SK-N-SH (cell line): ENCODE measurements around the gene GATB. TPM values are rescaled to one million over a fixed set of nuclear protein-coding genes. Genes with fewer than 3 reads are reported as not detected.

Experiments
- CTCF ChIA-PET: fragments of 300-600, 350-600 bp; formaldehyde crosslinking; extraction: SDS; loops from one replicate; lab custom pipeline; 2021; lab: Yijun Ruan, JAX
- POLR2A ChIA-PET: fragments of 350-600 bp; sonication (Branson Sonifier 250); formaldehyde crosslinking; extraction: SDS; loops from one replicate; lab custom pipeline; 2020; ENCODE audit warnings: antibody characterized with exemption, inconsistent platforms; lab: Yijun Ruan, JAX
- DNase-seq: peaks from one replicate; pipeline ENCODE4 v3.0.0; 2012
- H2AFZ ChIP-seq: fragments of 200-600 bp; sonication (generic); 2 replicates; pipeline ENCODE4 v1.8.1; 2016; ENCODE audit warnings: antibody characterized with exemption, mild to moderate bottlenecking, low read depth
- H3F3A ChIP-seq: fragments of 200-600 bp; sonication (generic); replicated peaks from 2 replicates; pipeline ENCODE3; 2016; ENCODE audit warnings: antibody characterized with exemption, mild to moderate bottlenecking; ENCODE audit not compliant: insufficient read depth
- H3K27ac ChIP-seq, 2 experiments: fragments of 200-500 bp in 1 of 2; fragments of 200-600 bp in 1 of 2; sonication (Bioruptor generic) in 1 of 2; sonication (generic), shearing (Covaris generic) in 1 of 2; 2 replicates each; pipeline versions ENCODE4 v1.5.1 to v1.6.1; 2014 to 2016; ENCODE audit warnings: low read depth in 2 of 2, inconsistent platforms in 1 of 2, low read length in 1 of 2, mild to moderate bottlenecking in 1 of 2, mixed read lengths in 1 of 2
- H3K27me3 ChIP-seq: fragments of 200-600 bp; sonication (generic), shearing (Covaris generic); 2 replicates; pipeline ENCODE4 v1.6.1; 2016; ENCODE audit warnings: mixed run types; ENCODE audit not compliant: insufficient read depth
- H3K36me3 ChIP-seq, 2 experiments: fragments of 200-500 bp in 1 of 2; fragments of 200-600 bp in 1 of 2; sonication (Bioruptor generic) in 1 of 2; sonication (generic) in 1 of 2; replicated peaks in 1 of 2; 2 replicates each; pipeline versions ENCODE3 to v1.5.1; 2014 to 2016; ENCODE audit warnings: low read length in 1 of 2, mild to moderate bottlenecking in 1 of 2; ENCODE audit not compliant: insufficient read depth in 2 of 2, control insufficient read depth in 1 of 2
- H3K4me1 ChIP-seq, 2 experiments: fragments of 200-500 bp in 1 of 2; fragments of 200-600 bp in 1 of 2; sonication (Bioruptor generic) in 1 of 2; sonication (generic), shearing (Covaris generic) in 1 of 2; 2 replicates each; pipeline versions ENCODE4 v1.5.1 to v1.6.1; 2014 to 2016; ENCODE audit warnings: low read depth in 1 of 2, low read length in 1 of 2, mixed run types in 1 of 2; ENCODE audit not compliant: insufficient read depth in 2 of 2, control insufficient read depth in 1 of 2
- H3K4me2 ChIP-seq: fragments of 200-600 bp; sonication (generic), shearing (Covaris generic); 2 replicates; pipeline ENCODE4 v1.6.1; 2017; ENCODE audit warnings: mixed run types
- H3K4me3 ChIP-seq, 2 experiments: fragments of 200-500 bp in 1 of 2; fragments of 200-600 bp in 1 of 2; sonication (Bioruptor generic) in 1 of 2; sonication (generic), shearing (Covaris generic) in 1 of 2; 2 replicates each; pipeline versions ENCODE4 v1.5.1 to v1.8.1; 2014 to 2016; ENCODE audit warnings: low read depth in 2 of 2, inconsistent platforms in 1 of 2, low read length in 1 of 2, mild to moderate bottlenecking in 1 of 2, mixed read lengths in 1 of 2, moderate library complexity in 1 of 2
- H3K79me2 ChIP-seq: fragments of 200-600 bp; sonication (generic); 2 replicates; pipeline ENCODE4 v1.8.1; 2017; ENCODE audit warnings: mild to moderate bottlenecking; ENCODE audit not compliant: insufficient read depth
- H3K9ac ChIP-seq: fragments of 200-600 bp; sonication (generic); 2 replicates; pipeline ENCODE4 v1.6.1; 2017; ENCODE audit warnings: mixed run types
- H3K9me2 ChIP-seq: fragments of 200-600 bp; sonication (generic); 2 replicates; pipeline ENCODE4 v1.6.1; 2017; ENCODE audit warnings: mixed run types
- H3K9me3 ChIP-seq: fragments of 200-600 bp; sonication (generic); 2 replicates; pipeline ENCODE4 v1.6.1; 2017; ENCODE audit warnings: mixed run types, mild to moderate bottlenecking, moderate library complexity
- H4K20me1 ChIP-seq: fragments of 200-600 bp; sonication (generic); 2 replicates; pipeline ENCODE4 v1.6.1; 2017; ENCODE audit warnings: mild to moderate bottlenecking, mixed run types; ENCODE audit not compliant: insufficient read depth
- EP300 ChIP-seq, 2 experiments: IDR thresholded peaks; 2 replicates each; pipeline versions ENCODE4 v1.4.0 to v1.6.1; 2012; ENCODE audit warnings: borderline replicate concordance in 1 of 2, low read depth in 1 of 2, low read length in 1 of 2
- EZH2phosphoT487 ChIP-seq: fragments of 200-600 bp; sonication (generic); IDR thresholded peaks from 2 replicates; pipeline ENCODE4 v1.6.1; 2017; ENCODE audit warnings: low read depth, mixed run types, mild to moderate bottlenecking, antibody characterized with exemption, moderate library complexity, borderline replicate concordance
- GABPA ChIP-seq: IDR thresholded peaks from 2 replicates; pipeline ENCODE4 v1.4.0; 2012; ENCODE audit warnings: low read depth, mild to moderate bottlenecking
- GATA2 ChIP-seq: sonication (generic); formaldehyde crosslinking; IDR thresholded peaks from 2 replicates; pipeline ENCODE4 v1.5.0; 2020; ENCODE audit warnings: mild to moderate bottlenecking, missing genetic modification reagents
- JUND ChIP-seq: IDR thresholded peaks from 2 replicates; pipeline ENCODE4 v1.4.0; 2012
- MEF2A ChIP-seq: IDR thresholded peaks from 2 replicates; pipeline ENCODE4 v1.4.0; 2012; ENCODE audit warnings: low read depth, borderline replicate concordance
- MXI1 ChIP-seq: IDR thresholded peaks from 2 replicates; pipeline ENCODE4 v1.6.1; 2012; ENCODE audit warnings: mild to moderate bottlenecking, low read depth, low read length, improper control_type of control experiment
- NFIC ChIP-seq: IDR thresholded peaks from 2 replicates; pipeline ENCODE4 v1.4.0; 2012; ENCODE audit warnings: borderline replicate concordance
- NRF1 ChIP-seq: IDR thresholded peaks from 2 replicates; pipeline ENCODE4 v1.6.1; 2012; ENCODE audit warnings: low read depth, mild to moderate bottlenecking, low read length
- RAD21 ChIP-seq: IDR thresholded peaks from 2 replicates; pipeline ENCODE4 v1.6.1; 2012; ENCODE audit warnings: mild to moderate bottlenecking, low read length
- REST ChIP-seq: IDR thresholded peaks from 2 replicates; pipeline ENCODE4 v1.6.1; 2012; ENCODE audit warnings: mild to moderate bottlenecking, low read depth, low read length, moderate library complexity
- TAF1 ChIP-seq: IDR thresholded peaks from 2 replicates; pipeline ENCODE4 v1.6.1; 2012; ENCODE audit warnings: low read depth, mild to moderate bottlenecking, low read length, moderate library complexity, borderline replicate concordance
- WGBS: methylation state at CpG from one replicate; pipeline ENCODE4 v1.1.6; 2017; ENCODE audit warnings: low lambda C conversion rate; 5-methylcytosine and 5-hydroxymethylcytosine counted together
- polyA plus RNA-seq, 3 experiments: library from polyadenylated mRNA; depleted of rRNA; stranded (reverse); fragments of >200 nt; gene quantifications; 2 replicates each; pipeline ENCODE4 v1.2.3, GENCODE V29; 2012
- TF ChIP-seq, protein P1 (sequence below): IDR thresholded peaks from 2 replicates; pipeline ENCODE4 v1.4.0; 2012; ENCODE audit warnings: low read depth, borderline replicate concordance

GATB gene
- polyA plus RNA-seq, 1 of the 3 experiments (the other 2 are of a cell fraction): 28.1 TPM

- Histone ChIP-seq H2AFZ (no peak overlapping the region), H3K27ac (no peak overlapping the region), H3K4me1 (peaks cover 4 to 9% of the 10 kb centered on the region in 2 experiments; a peak in 2 of 4 replicates), H3K4me3 (no peak overlapping the region), H3F3A (no peaks in the 10 kb centered on the region), H3K27me3 (no peaks in the 10 kb centered on the region), H4K20me1 (no peaks in the 10 kb centered on the region), H3K9me3 (no peaks in the 10 kb centered on the region), H3K4me2 (no peak overlapping the region), H3K9ac (no peak overlapping the region), H3K9me2 (no peaks in the 10 kb centered on the region), H3K79me2 (no peaks in the 10 kb centered on the region), H3K36me3 (no peaks in the 10 kb centered on the region)
- no peak for DNase-seq
- 65% methylated on average over 5 of the region's 9 CpGs for WGBS
- CTCF ChIA-PET: no interaction called here
- TF ChIP-seq EZH2phosphoT487 (no peak), GABPA (no peak), MEF2A (no peak), NRF1 (no peak), JUND (no peak), TAF1 (no peak), GATA2 (CRISPR knock-in tag) (no peak), REST (no peak), RAD21 (no peak), MXI1 (no peak), EP300 (IDR thresholded peaks at IDR 0.05; ENCODE audit: borderline replicate concordance in 1 of 2, low read depth in 1 of 2, low read length in 1 of 2) (no peak)
- TF ChIP-seq, protein P1, sequence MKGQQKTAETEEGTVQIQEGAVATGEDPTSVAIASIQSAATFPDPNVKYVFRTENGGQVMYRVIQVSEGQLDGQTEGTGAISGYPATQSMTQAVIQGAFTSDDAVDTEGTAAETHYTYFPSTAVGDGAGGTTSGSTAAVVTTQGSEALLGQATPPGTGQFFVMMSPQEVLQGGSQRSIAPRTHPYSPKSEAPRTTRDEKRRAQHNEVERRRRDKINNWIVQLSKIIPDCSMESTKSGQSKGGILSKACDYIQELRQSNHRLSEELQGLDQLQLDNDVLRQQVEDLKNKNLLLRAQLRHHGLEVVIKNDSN: no peak
- POLR2A ChIA-PET: no interaction called here
Measured at GRCh38 chr4:151808120-151808529, 47.3 kb upstream of the GATB start.

DNA sequence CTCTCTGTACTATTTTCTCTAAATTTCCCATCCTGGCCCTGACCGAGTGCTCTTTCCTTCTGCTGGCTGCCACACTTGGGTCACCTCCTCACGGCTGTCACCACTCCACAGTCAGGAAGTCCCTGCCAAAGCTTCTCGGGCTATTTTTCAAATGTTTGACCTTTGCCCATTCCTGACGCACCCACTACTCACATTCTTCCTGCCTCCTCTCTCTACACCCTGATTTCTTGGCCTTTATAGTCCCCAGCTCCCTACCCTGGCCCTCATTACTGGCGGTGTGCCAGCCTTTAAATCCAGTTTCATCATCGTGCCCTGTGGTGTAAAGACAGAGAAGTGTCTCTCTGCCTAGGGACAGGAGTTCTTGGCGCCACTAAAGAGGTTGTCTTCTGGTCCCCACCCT, 46.4 kb upstream of the GATB start:
- Histone ChIP-seq H2AFZ (peak overlapping the region; percentile 72; the same call in 1 of the 2 replicates), H3K36me3 (no peaks in the 10 kb centered on the region), H3K79me2 (no peaks in the 10 kb centered on the region), H3K27ac (no peak overlapping the region), H3K27me3 (no peaks in the 10 kb centered on the region), H3K4me3 (no peak overlapping the region), H3K4me1 (peaks cover 4 to 9% of the 10 kb centered on the region in 2 experiments; a peak in 2 of 4 replicates), H3K9me3 (no peaks in the 10 kb centered on the region), H3K9me2 (no peaks in the 10 kb centered on the region), H3K9ac (no peak overlapping the region), H3F3A (no peaks in the 10 kb centered on the region), H3K4me2 (no peak overlapping the region), H4K20me1 (no peaks in the 10 kb centered on the region)
- CTCF ChIA-PET: no interaction called here
- 77% methylated on average over 7 of the region's 7 CpGs for WGBS
- no peak for DNase-seq
- POLR2A ChIA-PET: no interaction called here
- TF ChIP-seq NFIC: 0 out of 2 replicates have a peak, but pooled peaks have one; percentile 8
- TF ChIP-seq MEF2A: no peak
